ENCODE data around the gene PHF19.

DNA sequence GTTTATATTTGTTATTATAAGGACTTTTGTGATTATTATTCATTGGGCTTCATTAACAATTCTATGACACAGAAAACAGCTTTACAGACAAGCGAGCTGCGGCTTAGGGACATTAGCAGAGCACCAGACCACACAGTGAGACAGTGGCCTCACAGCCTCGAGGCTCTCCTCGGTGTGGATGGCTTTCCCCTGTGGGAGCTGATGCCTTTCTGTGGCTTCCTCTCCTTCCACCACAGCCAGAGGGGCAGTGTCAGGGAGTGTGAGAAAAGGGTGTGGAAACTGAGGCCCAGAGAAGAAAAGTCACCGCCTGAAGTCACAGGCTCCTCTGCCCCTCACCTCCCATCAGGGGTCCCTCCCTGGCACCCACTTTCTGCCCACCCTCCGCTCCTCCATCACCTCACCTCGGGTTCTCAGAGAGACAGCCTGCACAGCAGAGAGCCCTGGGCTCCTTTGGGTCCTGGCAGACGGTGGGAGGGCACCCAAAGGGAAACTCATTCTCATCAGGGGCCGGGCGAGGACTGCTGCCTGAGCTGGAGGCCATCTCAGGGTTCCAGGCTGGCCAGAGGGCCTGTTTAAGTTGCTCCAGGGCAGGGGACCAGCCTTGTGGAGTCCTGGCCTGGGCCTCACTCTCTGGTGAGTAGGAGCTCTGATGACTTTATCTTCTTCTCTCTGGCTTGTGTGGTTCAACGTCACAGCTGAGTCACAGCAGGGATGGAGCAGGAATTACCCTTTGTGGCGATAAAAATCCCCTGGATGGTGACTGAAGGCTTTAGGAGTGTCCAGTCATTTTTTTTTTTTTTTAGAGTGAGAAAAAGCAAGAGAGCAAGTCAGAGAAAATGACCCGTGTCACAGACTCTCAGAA, 48.8 kb upstream of the PHF19 start:
- TF ChIP-seq ZNF274 (IDR thresholded peaks at IDR 0.05; ENCODE audit: low read depth, low read length) = no peak
- TF ChIP-seq SUZ12 (IDR thresholded peaks at IDR 0.05; ENCODE audit: extremely low read depth, insufficient read depth, insufficient read length) = no peak
- TF ChIP-seq YY1 (IDR thresholded peaks at IDR 0.05; ENCODE audit: insufficient read depth, insufficient read length) = no peak
